Neural cell (in vitro differentiated cells): ENCODE data around the gene CROCC2. TPM values are rescaled to one million over a fixed set of nuclear protein-coding genes. Genes with fewer than 3 reads are reported as not detected.

Experiments used
- H2AFZ ChIP-seq: fragments of 200-600, 300-800 bp; sonication (generic), shearing (Covaris generic); 2 replicates; pipeline ENCODE4 v1.6.0; 2014; ENCODE audit warnings: low read depth, mild to moderate bottlenecking, antibody characterized with exemption, low read length, moderate library complexity
- H3F3A ChIP-seq: fragments of 200-600 bp; shearing (Covaris generic); 2 replicates; pipeline ENCODE4 v1.6.1; 2016; ENCODE audit warnings: mild to moderate bottlenecking, moderate library complexity, mixed read lengths, antibody characterized with exemption, low read length; ENCODE audit not compliant: insufficient read depth, poor library complexity, severe bottlenecking
- H3K27ac ChIP-seq: fragments of 200-600, 300-800 bp; sonication (generic), shearing (Covaris generic); 2 replicates; pipeline ENCODE4 v1.5.1; 2014; ENCODE audit warnings: mild to moderate bottlenecking, low read length, moderate library complexity
- H3K27me3 ChIP-seq: fragments of 300-800, 200-600 bp; sonication (generic), shearing (Covaris generic); 2 replicates; pipeline ENCODE4 v1.6.0; 2014; ENCODE audit warnings: mild to moderate bottlenecking, low read depth, low read length, moderate library complexity; ENCODE audit not compliant: insufficient read depth
- H3K36me3 ChIP-seq: fragments of 300-800, 200-600 bp; sonication (generic), shearing (Covaris generic); 2 replicates; pipeline ENCODE4 v1.5.1; 2014; ENCODE audit warnings: mild to moderate bottlenecking, antibody characterized with exemption, low read length, moderate library complexity; ENCODE audit not compliant: insufficient read depth
- H3K4me2 ChIP-seq: fragments of 300-800, 200-600 bp; sonication (generic), shearing (Covaris generic); 2 replicates; pipeline ENCODE4 v1.6.0; 2014; ENCODE audit warnings: mild to moderate bottlenecking, low read length
- H3K4me3 ChIP-seq: fragments of 300-800, 200-600 bp; sonication (generic), shearing (Covaris generic); 2 replicates; pipeline ENCODE4 v1.5.1; 2014; ENCODE audit warnings: mild to moderate bottlenecking, low read length, moderate library complexity
- H3K79me2 ChIP-seq: fragments of 200-600 bp; shearing (Covaris generic); replicated peaks from 2 replicates; pipeline ENCODE4 v1.6.0; 2014; ENCODE audit warnings: mild to moderate bottlenecking, low read length, moderate library complexity; ENCODE audit not compliant: insufficient read depth
- H3K9ac ChIP-seq: fragments of 300-800, 200-600 bp; sonication (generic), shearing (Covaris generic); 2 replicates; pipeline ENCODE4 v1.6.1; 2016; ENCODE audit warnings: mild to moderate bottlenecking, low read length, mixed read lengths
- H3K9me2 ChIP-seq: fragments of 200-600 bp; shearing (Covaris generic); 2 replicates; pipeline ENCODE4 v1.6.1; 2016; ENCODE audit warnings: mild to moderate bottlenecking, low read length, mixed read lengths; ENCODE audit not compliant: insufficient read depth
- H3K9me3 ChIP-seq: fragments of 200-600, 300-800 bp; sonication (generic), shearing (Covaris generic); 2 replicates; pipeline ENCODE4 v1.6.1; 2016; ENCODE audit warnings: mild to moderate bottlenecking, mixed run types, low read length, moderate library complexity, mixed read lengths
- H4K20me1 ChIP-seq: fragments of 200-600 bp; shearing (Covaris generic); 2 replicates; pipeline ENCODE4 v1.6.1; 2016; ENCODE audit warnings: mild to moderate bottlenecking, mixed run types; ENCODE audit not compliant: insufficient read depth
- EP300 ChIP-seq: fragments of 450-650 bp; conservative IDR thresholded peaks from 2 replicates; pipeline ENCODE4 v1.6.1; 2014; ENCODE audit warnings: antibody characterized with exemption, mild to moderate bottlenecking, moderate library complexity; ENCODE audit not compliant: poor library complexity, severe bottlenecking
- EZH2 ChIP-seq: fragments of 200-600, 300-800 bp; shearing (Covaris generic), sonication (generic); IDR thresholded peaks from 2 replicates; pipeline ENCODE4 v1.6.1; 2014; ENCODE audit warnings: antibody characterized with exemption, low read length, borderline replicate concordance, mild to moderate bottlenecking; ENCODE audit not compliant: insufficient read depth, poor library complexity, severe bottlenecking
- MXI1 ChIP-seq: fragments of 450-650 bp; conservative IDR thresholded peaks from 2 replicates; pipeline ENCODE4 v1.6.1; 2014; ENCODE audit warnings: antibody characterized with exemption, mild to moderate bottlenecking; ENCODE audit not compliant: poor library complexity, severe bottlenecking
- POLR2AphosphoS5 ChIP-seq: IDR thresholded peaks from 2 replicates; pipeline ENCODE4 v1.6.1; 2012
- RAD21 ChIP-seq: fragments of 450-650 bp; conservative IDR thresholded peaks from 2 replicates; pipeline ENCODE4 v1.6.1; 2014; ENCODE audit warnings: antibody characterized with exemption, mild to moderate bottlenecking, moderate library complexity
- SMC3 ChIP-seq: fragments of 450-650 bp; conservative IDR thresholded peaks from 2 replicates; pipeline ENCODE4 v1.6.1; 2014; ENCODE audit warnings: antibody characterized with exemption, mild to moderate bottlenecking, moderate library complexity; ENCODE audit not compliant: poor library complexity
- TAF1 ChIP-seq: IDR thresholded peaks from 2 replicates; pipeline ENCODE4 v1.6.1; 2012; ENCODE audit warnings: low read depth
- polyA plus RNA-seq: library from polyadenylated mRNA; depleted of rRNA; stranded (reverse); fragments of >200 nt; gene quantifications from 2 replicates; pipeline ENCODE4 v1.2.3, GENCODE V29; 2014
- TF ChIP-seq, protein P1 (sequence below): fragments of 450-650 bp; IDR thresholded peaks from 2 replicates; pipeline ENCODE4 v1.5.1; 2014; ENCODE audit warnings: antibody characterized with exemption, mild to moderate bottlenecking, moderate library complexity; ENCODE audit not compliant: poor library complexity, severe bottlenecking
- TF ChIP-seq, protein P2 (sequence below): IDR thresholded peaks from 2 replicates; pipeline ENCODE4 v1.6.1; 2012; ENCODE audit warnings: borderline replicate concordance

Gene CROCC2
- polyA plus RNA-seq, 1 donor from 2014 or later: 0.09 TPM

DNA sequence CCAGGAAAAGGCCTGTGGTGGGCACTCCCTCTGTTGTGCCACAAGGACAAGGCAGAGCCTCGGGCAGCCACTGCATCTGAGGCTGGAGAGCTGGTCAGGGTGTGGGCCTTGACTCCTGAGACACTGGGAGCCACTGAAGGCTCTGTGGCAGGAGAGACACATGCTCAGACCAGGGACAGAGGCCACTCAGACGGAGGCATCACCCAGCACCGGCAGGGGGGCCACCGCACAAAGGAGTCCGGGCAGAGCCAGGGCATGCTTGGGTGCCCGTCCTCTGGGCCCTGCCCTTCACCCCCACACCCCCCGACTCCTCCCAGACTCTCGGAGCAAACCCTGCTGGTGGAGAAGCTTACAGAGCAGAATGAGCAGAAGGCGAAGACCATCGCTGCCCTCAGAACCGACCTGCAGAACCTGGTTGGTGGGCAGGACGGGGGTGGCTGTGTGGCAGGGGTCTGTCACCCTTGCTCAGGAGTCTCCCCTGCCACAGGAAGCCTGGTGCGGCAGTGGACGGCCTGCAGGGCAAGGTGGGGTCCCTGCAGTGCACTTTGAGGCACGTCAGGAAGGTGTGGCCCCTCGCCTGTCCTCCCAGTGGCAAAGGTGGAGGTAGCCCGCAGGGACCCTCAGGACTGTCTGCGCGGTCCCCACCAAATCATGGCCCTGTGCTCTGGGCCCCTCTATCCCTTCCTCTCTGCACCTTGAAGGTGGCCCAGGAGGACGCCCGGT lies 26.0 kb downstream of the CROCC2 start:
- H3K9me2 ChIP-seq: no peaks in the 10 kb centered on the region
- no peak overlapping the region for H3K9ac ChIP-seq
- no peak overlapping the region for H3K4me3 ChIP-seq
- no peaks in the 10 kb centered on the region for H3F3A ChIP-seq
- no peak overlapping the region for H3K4me2 ChIP-seq
- no peak overlapping the region for H2AFZ ChIP-seq
- no peaks in the 10 kb centered on the region for H3K36me3 ChIP-seq
- peaks cover 9% of the 10 kb centered on the region for H3K9me3 ChIP-seq
- TF ChIP-seq TAF1: no peak
- TF ChIP-seq RAD21: no peak
- no peak for TF ChIP-seq MXI1
- TF ChIP-seq, protein P1, sequence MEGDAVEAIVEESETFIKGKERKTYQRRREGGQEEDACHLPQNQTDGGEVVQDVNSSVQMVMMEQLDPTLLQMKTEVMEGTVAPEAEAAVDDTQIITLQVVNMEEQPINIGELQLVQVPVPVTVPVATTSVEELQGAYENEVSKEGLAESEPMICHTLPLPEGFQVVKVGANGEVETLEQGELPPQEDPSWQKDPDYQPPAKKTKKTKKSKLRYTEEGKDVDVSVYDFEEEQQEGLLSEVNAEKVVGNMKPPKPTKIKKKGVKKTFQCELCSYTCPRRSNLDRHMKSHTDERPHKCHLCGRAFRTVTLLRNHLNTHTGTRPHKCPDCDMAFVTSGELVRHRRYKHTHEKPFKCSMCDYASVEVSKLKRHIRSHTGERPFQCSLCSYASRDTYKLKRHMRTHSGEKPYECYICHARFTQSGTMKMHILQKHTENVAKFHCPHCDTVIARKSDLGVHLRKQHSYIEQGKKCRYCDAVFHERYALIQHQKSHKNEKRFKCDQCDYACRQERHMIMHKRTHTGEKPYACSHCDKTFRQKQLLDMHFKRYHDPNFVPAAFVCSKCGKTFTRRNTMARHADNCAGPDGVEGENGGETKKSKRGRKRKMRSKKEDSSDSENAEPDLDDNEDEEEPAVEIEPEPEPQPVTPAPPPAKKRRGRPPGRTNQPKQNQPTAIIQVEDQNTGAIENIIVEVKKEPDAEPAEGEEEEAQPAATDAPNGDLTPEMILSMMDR: no peak
- no peak for TF ChIP-seq EZH2
- no peak for TF ChIP-seq EP300
- no peak for TF ChIP-seq SMC3
- TF ChIP-seq POLR2AphosphoS5: no peak
- TF ChIP-seq, protein P2, sequence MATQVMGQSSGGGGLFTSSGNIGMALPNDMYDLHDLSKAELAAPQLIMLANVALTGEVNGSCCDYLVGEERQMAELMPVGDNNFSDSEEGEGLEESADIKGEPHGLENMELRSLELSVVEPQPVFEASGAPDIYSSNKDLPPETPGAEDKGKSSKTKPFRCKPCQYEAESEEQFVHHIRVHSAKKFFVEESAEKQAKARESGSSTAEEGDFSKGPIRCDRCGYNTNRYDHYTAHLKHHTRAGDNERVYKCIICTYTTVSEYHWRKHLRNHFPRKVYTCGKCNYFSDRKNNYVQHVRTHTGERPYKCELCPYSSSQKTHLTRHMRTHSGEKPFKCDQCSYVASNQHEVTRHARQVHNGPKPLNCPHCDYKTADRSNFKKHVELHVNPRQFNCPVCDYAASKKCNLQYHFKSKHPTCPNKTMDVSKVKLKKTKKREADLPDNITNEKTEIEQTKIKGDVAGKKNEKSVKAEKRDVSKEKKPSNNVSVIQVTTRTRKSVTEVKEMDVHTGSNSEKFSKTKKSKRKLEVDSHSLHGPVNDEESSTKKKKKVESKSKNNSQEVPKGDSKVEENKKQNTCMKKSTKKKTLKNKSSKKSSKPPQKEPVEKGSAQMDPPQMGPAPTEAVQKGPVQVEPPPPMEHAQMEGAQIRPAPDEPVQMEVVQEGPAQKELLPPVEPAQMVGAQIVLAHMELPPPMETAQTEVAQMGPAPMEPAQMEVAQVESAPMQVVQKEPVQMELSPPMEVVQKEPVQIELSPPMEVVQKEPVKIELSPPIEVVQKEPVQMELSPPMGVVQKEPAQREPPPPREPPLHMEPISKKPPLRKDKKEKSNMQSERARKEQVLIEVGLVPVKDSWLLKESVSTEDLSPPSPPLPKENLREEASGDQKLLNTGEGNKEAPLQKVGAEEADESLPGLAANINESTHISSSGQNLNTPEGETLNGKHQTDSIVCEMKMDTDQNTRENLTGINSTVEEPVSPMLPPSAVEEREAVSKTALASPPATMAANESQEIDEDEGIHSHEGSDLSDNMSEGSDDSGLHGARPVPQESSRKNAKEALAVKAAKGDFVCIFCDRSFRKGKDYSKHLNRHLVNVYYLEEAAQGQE: no peak
- H3K27me3 ChIP-seq: no peaks in the 10 kb centered on the region
- no peaks in the 10 kb centered on the region for H3K79me2 ChIP-seq
- no peak overlapping the region for H3K27ac ChIP-seq
- no peaks in the 10 kb centered on the region for H4K20me1 ChIP-seq

DNA sequence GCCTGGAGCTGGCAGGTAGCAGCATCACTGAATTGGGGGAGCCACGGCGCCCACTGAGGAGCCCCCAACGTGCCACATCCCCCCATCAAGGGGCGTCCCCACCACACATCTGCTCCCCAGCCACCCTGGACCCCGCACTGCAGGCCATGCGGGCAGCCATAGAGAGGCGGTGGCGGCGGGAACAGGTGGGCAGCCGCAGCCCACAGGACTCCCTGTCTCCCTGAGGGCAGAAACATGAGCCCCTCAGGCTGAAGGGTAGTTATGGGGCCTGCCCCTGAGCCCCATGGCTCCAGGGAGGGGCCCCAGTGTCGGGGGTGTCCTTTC lies 26.6 kb downstream of the CROCC2 start:
- H3K9me2 ChIP-seq: no peaks in the 10 kb centered on the region
- H4K20me1 ChIP-seq: no peaks in the 10 kb centered on the region
- H3K4me3 ChIP-seq: no peak overlapping the region
- H3K27me3 ChIP-seq: no peaks in the 10 kb centered on the region
- no peaks in the 10 kb centered on the region for H3K36me3 ChIP-seq
- TF ChIP-seq SMC3 (no peak), EZH2 (no peak), TAF1 (no peak), RAD21 (no peak), EP300 (no peak), POLR2AphosphoS5 (no peak), MXI1 (no peak)
- TF ChIP-seq, protein P1: no peak
- TF ChIP-seq, protein P2: no peak
- no peak overlapping the region for H3K9ac ChIP-seq
- H3K4me2 ChIP-seq: no peak overlapping the region
- H3K79me2 ChIP-seq: no peaks in the 10 kb centered on the region
- H2AFZ ChIP-seq: no peak overlapping the region
- H3F3A ChIP-seq: no peaks in the 10 kb centered on the region
- H3K9me3 ChIP-seq: peaks cover 9% of the 10 kb centered on the region
- H3K27ac ChIP-seq: no peak overlapping the region
